Measurements from ENCODE around the gene ENC1.

The ENC1 gene

DNA sequence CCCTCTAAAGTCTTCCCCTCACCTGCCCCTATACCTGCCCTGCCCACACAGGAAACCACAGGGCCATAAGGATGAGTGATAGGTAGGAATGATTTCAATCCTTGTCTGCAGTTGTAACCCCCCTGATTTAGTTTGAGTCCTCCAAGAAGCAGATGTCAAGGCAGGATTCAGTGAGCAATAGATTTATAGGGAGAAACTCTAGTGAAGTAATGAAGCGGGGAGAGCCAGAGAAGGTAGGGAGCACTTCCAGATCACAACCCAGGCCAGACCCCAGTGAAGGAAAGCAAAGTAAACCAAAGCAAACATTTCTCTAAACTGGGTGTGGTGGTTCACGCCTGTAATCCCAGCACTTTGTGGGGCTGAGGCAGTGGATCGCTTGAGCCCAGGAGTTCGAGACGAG lies 22.4 kb downstream of the ENC1 start:
- TF ChIP-seq, protein P1, sequence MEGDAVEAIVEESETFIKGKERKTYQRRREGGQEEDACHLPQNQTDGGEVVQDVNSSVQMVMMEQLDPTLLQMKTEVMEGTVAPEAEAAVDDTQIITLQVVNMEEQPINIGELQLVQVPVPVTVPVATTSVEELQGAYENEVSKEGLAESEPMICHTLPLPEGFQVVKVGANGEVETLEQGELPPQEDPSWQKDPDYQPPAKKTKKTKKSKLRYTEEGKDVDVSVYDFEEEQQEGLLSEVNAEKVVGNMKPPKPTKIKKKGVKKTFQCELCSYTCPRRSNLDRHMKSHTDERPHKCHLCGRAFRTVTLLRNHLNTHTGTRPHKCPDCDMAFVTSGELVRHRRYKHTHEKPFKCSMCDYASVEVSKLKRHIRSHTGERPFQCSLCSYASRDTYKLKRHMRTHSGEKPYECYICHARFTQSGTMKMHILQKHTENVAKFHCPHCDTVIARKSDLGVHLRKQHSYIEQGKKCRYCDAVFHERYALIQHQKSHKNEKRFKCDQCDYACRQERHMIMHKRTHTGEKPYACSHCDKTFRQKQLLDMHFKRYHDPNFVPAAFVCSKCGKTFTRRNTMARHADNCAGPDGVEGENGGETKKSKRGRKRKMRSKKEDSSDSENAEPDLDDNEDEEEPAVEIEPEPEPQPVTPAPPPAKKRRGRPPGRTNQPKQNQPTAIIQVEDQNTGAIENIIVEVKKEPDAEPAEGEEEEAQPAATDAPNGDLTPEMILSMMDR (conservative IDR thresholded peaks at IDR 0.05; ENCODE audit: low read length) = no peak
- no peak for DNase-seq (ENCODE audit: low read depth)
- H3K4me3 ChIP-seq (ENCODE audit: low read length) = no peak overlapping the region

- TF ChIP-seq, protein P1 (conservative IDR thresholded peaks at IDR 0.05; ENCODE audit: low read length) = no peak
- DNase-seq (ENCODE audit: low read depth) = no peak
- H3K4me3 ChIP-seq (ENCODE audit: low read length) = no peak overlapping the region
Observed at GRCh38 chr5:74617202-74617601, 23.3 kb downstream of the ENC1 start.

DNA sequence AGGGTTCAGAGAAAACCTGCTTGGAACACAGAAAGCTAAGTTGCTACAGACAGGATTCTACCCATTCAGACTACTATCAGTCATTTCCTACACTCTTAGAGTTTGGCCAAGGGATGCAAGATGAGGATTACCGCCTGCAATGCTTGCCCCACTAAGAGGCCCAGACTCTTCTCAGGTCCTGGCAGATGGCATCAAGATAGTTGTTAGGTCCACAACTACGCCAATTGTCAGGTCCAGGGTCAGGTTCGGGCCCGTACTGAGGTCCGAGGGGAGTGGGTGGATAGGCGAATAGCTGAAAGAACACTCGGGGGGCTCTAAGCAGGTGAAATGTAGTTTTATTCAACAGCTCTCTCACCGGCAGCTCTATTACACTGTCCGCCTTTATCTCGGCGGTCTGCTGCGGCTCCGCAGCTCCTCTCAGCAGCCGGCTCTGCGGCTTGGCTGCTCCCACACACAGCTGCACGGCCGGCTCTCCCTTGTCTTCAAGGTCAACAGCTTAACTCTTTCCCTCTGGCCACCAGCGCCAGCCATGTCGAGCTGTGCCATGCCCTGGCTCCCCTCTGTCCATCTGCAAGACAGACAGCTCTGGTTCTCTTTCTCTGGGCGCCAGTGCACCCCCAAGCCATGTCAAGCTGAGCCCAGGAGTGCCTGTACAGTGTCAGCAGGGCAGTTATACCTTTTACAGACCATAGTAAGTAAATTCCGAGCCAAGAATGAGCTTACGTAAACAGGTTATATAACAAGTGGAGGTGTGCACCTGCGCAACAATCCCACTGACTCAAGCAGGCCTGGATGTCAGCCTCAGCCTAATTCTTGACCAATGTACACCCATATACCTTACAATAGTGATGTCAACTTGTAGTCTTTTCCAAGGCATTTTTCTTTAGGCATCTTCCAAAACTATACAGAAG lies 24.0 kb downstream of the ENC1 start:
- no peak for DNase-seq (ENCODE audit: low read depth)
- H3K4me3 ChIP-seq (ENCODE audit: low read length) = no peak overlapping the region
- TF ChIP-seq, protein P1 (conservative IDR thresholded peaks at IDR 0.05; ENCODE audit: low read length) = no peak

DNA sequence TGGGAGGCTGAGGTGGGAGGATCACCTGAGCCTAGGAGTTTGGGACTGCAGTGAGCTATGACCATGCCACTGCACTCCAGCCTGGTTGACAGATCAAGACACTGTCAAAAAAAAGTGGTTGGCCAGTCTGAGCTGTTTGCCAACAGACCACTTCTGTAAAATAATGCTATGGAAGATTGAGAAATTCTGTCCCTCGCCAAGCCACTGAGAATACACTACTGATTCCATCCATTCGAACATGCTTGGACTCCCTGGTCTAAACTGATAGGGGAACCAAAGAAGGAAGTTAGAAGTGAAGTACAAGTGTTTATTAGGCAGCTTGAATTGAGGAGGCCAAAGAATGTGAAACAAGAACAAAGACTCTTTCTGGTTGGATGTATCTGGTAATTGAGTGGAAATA lies 27.2 kb downstream of the ENC1 start:
- H3K4me3 ChIP-seq (ENCODE audit: low read length) = no peak overlapping the region
- TF ChIP-seq, protein P1 (conservative IDR thresholded peaks at IDR 0.05; ENCODE audit: low read length) = no peak
- no peak for DNase-seq (ENCODE audit: low read depth)

DNA sequence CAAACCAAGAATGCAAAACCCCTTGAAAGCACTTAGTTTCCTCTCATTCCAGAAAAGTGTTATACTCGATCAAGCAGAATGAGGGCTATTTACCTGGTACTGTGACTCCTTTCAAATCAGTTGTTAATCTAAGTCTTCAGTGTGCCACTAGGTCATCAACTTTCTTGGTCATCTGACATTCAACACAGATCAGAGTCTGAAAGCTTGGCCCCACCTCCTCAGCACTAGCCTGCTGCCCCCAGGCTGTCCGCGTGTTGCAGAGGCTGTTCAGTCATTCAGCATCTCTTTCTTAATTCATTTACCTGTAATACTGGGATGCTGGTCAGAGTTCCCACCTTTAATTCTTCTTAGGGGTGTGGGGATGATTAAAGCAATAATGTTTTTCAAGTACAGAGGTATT lies 28.5 kb downstream of the ENC1 start:
- TF ChIP-seq, protein P1 (conservative IDR thresholded peaks at IDR 0.05; ENCODE audit: low read length) = no peak
- no peak for DNase-seq (ENCODE audit: low read depth)

GRCh38 chr5:74608736-74609601 lies 31.6 kb downstream of the ENC1 start:
- no peak for DNase-seq (ENCODE audit: low read depth)
- TF ChIP-seq, protein P1 (conservative IDR thresholded peaks at IDR 0.05; ENCODE audit: low read length) = no peak
- H3K4me3 ChIP-seq (ENCODE audit: low read length) = no peak overlapping the region

More for the DNA sequence above, 28.5 kb downstream of the ENC1 start:
- H3K4me3 ChIP-seq (ENCODE audit: low read length) = no peak overlapping the region

All from AG10803 (cell line).